OCI-LY1 (cell line): ENCODE results near the gene MAP4K3.

Experiments
- H2AFZ ChIP-seq: fragments of 200-600 bp; sonication (generic), shearing (Covaris generic); 2 replicates; pipeline ENCODE4 v1.6.0; 2014; ENCODE audit warnings: antibody characterized with exemption, mild to moderate bottlenecking, low read length
- H3F3A ChIP-seq: fragments of 200-600 bp; sonication (generic), shearing (Covaris generic); 2 replicates; pipeline ENCODE4 v1.6.0; 2014; ENCODE audit warnings: mild to moderate bottlenecking, antibody characterized with exemption, low read length, moderate library complexity; ENCODE audit not compliant: insufficient read depth
- H3K27ac ChIP-seq: fragments of 200-600 bp; sonication (generic); 2 replicates; pipeline ENCODE4 v1.5.1; 2014; ENCODE audit warnings: low read length, mixed run types, mild to moderate bottlenecking, low read depth; ENCODE audit not compliant: poor library complexity, severe bottlenecking
- H3K27me3 ChIP-seq: fragments of 200-600 bp; sonication (generic); 2 replicates; pipeline ENCODE4 v1.6.0; 2014; ENCODE audit warnings: antibody characterized with exemption, mild to moderate bottlenecking, low read length, moderate library complexity; ENCODE audit not compliant: insufficient read depth
- H3K36me3 ChIP-seq: fragments of 200-600 bp; sonication (generic); 2 replicates; pipeline ENCODE4 v1.6.1; 2014; ENCODE audit warnings: mild to moderate bottlenecking, antibody characterized with exemption, low read length, moderate library complexity, mixed read lengths; ENCODE audit not compliant: insufficient read depth
- H3K4me1 ChIP-seq: fragments of 200-600 bp; sonication (generic); 2 replicates; pipeline ENCODE4 v1.5.1; 2014; ENCODE audit warnings: mild to moderate bottlenecking, low read length, moderate library complexity; ENCODE audit not compliant: insufficient read depth, severe bottlenecking
- H3K4me2 ChIP-seq: fragments of 200-600 bp; sonication (generic), shearing (Covaris generic); 2 replicates; pipeline ENCODE4 v1.6.1; 2014; ENCODE audit warnings: low read length
- H3K4me3 ChIP-seq: fragments of 200-600 bp; sonication (generic); 2 replicates; pipeline ENCODE4 v1.5.1; 2014; ENCODE audit warnings: low read length, low read depth, mild to moderate bottlenecking, mixed read lengths; ENCODE audit not compliant: poor library complexity, severe bottlenecking
- H3K79me2 ChIP-seq: fragments of 200-600 bp; shearing (Covaris generic); 2 replicates; pipeline ENCODE4 v1.6.1; 2016; ENCODE audit warnings: mixed run types, low read length, mixed read lengths; ENCODE audit not compliant: insufficient read depth
- H3K9ac ChIP-seq: fragments of 200-600 bp; sonication (generic), shearing (Covaris generic); 2 replicates; pipeline ENCODE4 v1.6.1; 2014; ENCODE audit warnings: mild to moderate bottlenecking, low read length, mixed read lengths
- H3K9me2 ChIP-seq: fragments of 200-600 bp; sonication (generic), shearing (Covaris generic); 2 replicates; pipeline ENCODE4 v1.6.1; 2014; ENCODE audit warnings: low read depth, mild to moderate bottlenecking, low read length, mixed read lengths
- H3K9me3 ChIP-seq: fragments of 200-600 bp; shearing (Covaris generic); 2 replicates; pipeline ENCODE4 v1.6.1; 2014; ENCODE audit warnings: low read length, mixed read lengths
- H4K20me1 ChIP-seq: fragments of 200-600 bp; sonication (generic), shearing (Covaris generic); 2 replicates; pipeline ENCODE4 v1.6.0; 2016; ENCODE audit warnings: mild to moderate bottlenecking, low read length; ENCODE audit not compliant: insufficient read depth
- EZH2 ChIP-seq: fragments of 200-600 bp; sonication (generic), shearing (Covaris generic); IDR thresholded peaks from 2 replicates; pipeline ENCODE4 v1.8.0; 2017; ENCODE audit warnings: borderline replicate concordance, mixed run types, mild to moderate bottlenecking, antibody characterized with exemption, low read length, moderate library complexity, mixed read lengths
- TF ChIP-seq, protein P1 (sequence below): fragments of 200-600 bp; sonication (generic), shearing (Covaris generic); IDR thresholded peaks from 2 replicates; pipeline ENCODE4 v1.5.1; 2017; ENCODE audit warnings: mild to moderate bottlenecking, antibody characterized with exemption, low read length, moderate library complexity, mixed read lengths

MAP4K3 gene

GRCh38 chr2:39216346-39217191 lies 220.5 kb downstream of the MAP4K3 start:
- Histone ChIP-seq H3K4me3 (no peak overlapping the region), H2AFZ (no peak overlapping the region), H3K9ac (no peak overlapping the region), H3K9me2 (no peaks in the 10 kb centered on the region), H3K36me3 (no peaks in the 10 kb centered on the region), H3K79me2 (no peaks in the 10 kb centered on the region), H3K4me1 (no peaks in the 10 kb centered on the region), H3F3A (no peaks in the 10 kb centered on the region), H3K9me3 (no peaks in the 10 kb centered on the region), H3K27me3 (no peaks in the 10 kb centered on the region), H3K27ac (no peak overlapping the region), H3K4me2 (no peak overlapping the region), H4K20me1 (no peaks in the 10 kb centered on the region)
- TF ChIP-seq EZH2 = no peak
- TF ChIP-seq, protein P1, sequence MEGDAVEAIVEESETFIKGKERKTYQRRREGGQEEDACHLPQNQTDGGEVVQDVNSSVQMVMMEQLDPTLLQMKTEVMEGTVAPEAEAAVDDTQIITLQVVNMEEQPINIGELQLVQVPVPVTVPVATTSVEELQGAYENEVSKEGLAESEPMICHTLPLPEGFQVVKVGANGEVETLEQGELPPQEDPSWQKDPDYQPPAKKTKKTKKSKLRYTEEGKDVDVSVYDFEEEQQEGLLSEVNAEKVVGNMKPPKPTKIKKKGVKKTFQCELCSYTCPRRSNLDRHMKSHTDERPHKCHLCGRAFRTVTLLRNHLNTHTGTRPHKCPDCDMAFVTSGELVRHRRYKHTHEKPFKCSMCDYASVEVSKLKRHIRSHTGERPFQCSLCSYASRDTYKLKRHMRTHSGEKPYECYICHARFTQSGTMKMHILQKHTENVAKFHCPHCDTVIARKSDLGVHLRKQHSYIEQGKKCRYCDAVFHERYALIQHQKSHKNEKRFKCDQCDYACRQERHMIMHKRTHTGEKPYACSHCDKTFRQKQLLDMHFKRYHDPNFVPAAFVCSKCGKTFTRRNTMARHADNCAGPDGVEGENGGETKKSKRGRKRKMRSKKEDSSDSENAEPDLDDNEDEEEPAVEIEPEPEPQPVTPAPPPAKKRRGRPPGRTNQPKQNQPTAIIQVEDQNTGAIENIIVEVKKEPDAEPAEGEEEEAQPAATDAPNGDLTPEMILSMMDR = no peak

DNA sequence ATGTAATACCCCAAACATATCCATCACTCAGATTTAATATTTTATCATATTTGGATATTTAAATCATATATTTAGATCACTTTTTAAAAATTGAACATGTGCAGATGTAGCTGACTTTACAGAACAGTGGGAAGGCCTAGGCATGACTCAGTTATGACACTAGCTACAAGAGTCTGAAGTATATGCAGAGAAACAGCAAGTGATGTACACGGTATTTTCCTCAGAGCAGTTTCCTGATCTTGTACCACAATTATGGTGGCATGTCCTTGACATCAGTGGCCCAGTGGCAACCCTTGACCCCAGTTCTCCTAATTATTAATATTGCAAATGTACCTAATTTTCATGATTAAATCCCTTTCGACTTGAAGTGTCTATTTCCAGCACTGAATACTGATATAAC lies 221.5 kb downstream of the MAP4K3 start:
- Histone ChIP-seq H2AFZ (no peak overlapping the region), H3K4me1 (no peaks in the 10 kb centered on the region), H3K9ac (no peak overlapping the region), H3F3A (no peaks in the 10 kb centered on the region), H3K9me3 (no peaks in the 10 kb centered on the region), H3K27ac (no peak overlapping the region), H3K27me3 (no peaks in the 10 kb centered on the region), H3K4me3 (no peak overlapping the region), H4K20me1 (no peaks in the 10 kb centered on the region), H3K4me2 (no peak overlapping the region), H3K36me3 (no peaks in the 10 kb centered on the region), H3K9me2 (no peaks in the 10 kb centered on the region), H3K79me2 (no peaks in the 10 kb centered on the region)
- TF ChIP-seq, protein P1 = no peak
- no peak for TF ChIP-seq EZH2

DNA sequence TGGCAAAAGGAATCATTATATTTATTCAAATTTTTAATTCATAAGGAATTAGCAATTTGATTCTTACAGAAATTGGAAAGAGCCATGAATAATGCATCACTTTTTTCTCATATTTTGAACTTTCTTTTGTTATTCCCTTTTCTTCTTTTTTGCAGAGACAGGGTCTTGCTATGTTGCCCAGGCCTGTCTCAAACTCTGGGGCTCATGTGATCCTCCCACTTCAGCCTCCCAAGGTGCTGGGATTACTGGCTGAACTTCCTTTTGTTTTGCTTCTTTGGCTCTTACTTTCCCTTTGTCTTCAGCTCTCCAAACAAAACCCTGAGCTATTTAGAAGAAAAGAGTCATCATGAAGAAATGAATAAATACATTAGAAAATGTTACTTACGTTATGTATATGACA lies 224.1 kb downstream of the MAP4K3 start:
- no peaks in the 10 kb centered on the region for H4K20me1 ChIP-seq
- no peak overlapping the region for H3K27ac ChIP-seq
- no peaks in the 10 kb centered on the region for H3K4me1 ChIP-seq
- H3K9me3 ChIP-seq = no peaks in the 10 kb centered on the region
- H2AFZ ChIP-seq = no peak overlapping the region
- TF ChIP-seq EZH2 = no peak
- TF ChIP-seq, protein P1 = no peak
- H3F3A ChIP-seq = no peaks in the 10 kb centered on the region
- H3K27me3 ChIP-seq = no peaks in the 10 kb centered on the region
- H3K79me2 ChIP-seq = no peaks in the 10 kb centered on the region
- H3K4me2 ChIP-seq = no peak overlapping the region
- no peak overlapping the region for H3K9ac ChIP-seq
- H3K4me3 ChIP-seq = no peak overlapping the region
- H3K36me3 ChIP-seq = no peaks in the 10 kb centered on the region
- no peaks in the 10 kb centered on the region for H3K9me2 ChIP-seq
